Activated T-cell treated with anti-CD3 and anti-CD28 coated beads, Interleukin-2, amount 50 U/mL, for 72 hours (primary cell): ENCODE data around the gene POLR1D. TPM values are rescaled to one million over a fixed set of nuclear protein-coding genes. Genes with fewer than 3 reads are reported as not detected.

Source experiments
- ATAC-seq, 2 donors: fragments of 150-1000 bp; cut with Tn5 transposase; replicated peaks in 1 of 2; 2 replicates each; pipeline ENCODE4 v1.10.0; 2021; ENCODE audit warnings: moderate library complexity in 2 of 2, mild to moderate bottlenecking in 1 of 2
- DNase-seq, 2 donors: peaks; one replicate each; pipeline ENCODE4 v3.0.0; 2021 to 2022; ENCODE audit warnings: mixed read lengths in 1 of 2
- H3K27ac Mint-ChIP-seq: one replicate; pipeline ENCODE4 v1.8.0; 2022; ENCODE audit warnings: mild to moderate bottlenecking, moderate library complexity, mixed read lengths
- H3K27me3 Mint-ChIP-seq: one replicate; pipeline ENCODE4 v1.8.0; 2022; ENCODE audit warnings: low read depth, mixed read lengths
- H3K36me3 Mint-ChIP-seq, 2 donors: one replicate each; pipeline ENCODE4 v1.8.0; 2022; ENCODE audit warnings: mixed read lengths in 2 of 2, mild to moderate bottlenecking in 1 of 2; ENCODE audit not compliant: insufficient read depth in 2 of 2
- H3K4me1 Mint-ChIP-seq: one replicate; pipeline ENCODE4 v1.8.0; 2022; ENCODE audit warnings: low read depth, mixed read lengths
- H3K4me3 Mint-ChIP-seq, 2 donors: one replicate each; pipeline ENCODE4 v1.8.0; 2022; ENCODE audit warnings: mild to moderate bottlenecking in 2 of 2, mixed read lengths in 2 of 2, moderate library complexity in 2 of 2
- H3K9me3 Mint-ChIP-seq, 2 donors: one replicate each; pipeline ENCODE4 v1.8.0; 2022; ENCODE audit warnings: mixed read lengths in 2 of 2
- total RNA-seq, 2 donors: library from RNA; stranded (reverse); gene quantifications; one replicate each; pipeline ENCODE4 v1.2.3, GENCODE V29; 2022

The POLR1D gene, protein sequence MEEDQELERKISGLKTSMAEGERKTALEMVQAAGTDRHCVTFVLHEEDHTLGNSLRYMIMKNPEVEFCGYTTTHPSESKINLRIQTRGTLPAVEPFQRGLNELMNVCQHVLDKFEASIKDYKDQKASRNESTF
- 100 to 1,000 TPM; 156 to 169 TPM for total RNA-seq

DNA sequence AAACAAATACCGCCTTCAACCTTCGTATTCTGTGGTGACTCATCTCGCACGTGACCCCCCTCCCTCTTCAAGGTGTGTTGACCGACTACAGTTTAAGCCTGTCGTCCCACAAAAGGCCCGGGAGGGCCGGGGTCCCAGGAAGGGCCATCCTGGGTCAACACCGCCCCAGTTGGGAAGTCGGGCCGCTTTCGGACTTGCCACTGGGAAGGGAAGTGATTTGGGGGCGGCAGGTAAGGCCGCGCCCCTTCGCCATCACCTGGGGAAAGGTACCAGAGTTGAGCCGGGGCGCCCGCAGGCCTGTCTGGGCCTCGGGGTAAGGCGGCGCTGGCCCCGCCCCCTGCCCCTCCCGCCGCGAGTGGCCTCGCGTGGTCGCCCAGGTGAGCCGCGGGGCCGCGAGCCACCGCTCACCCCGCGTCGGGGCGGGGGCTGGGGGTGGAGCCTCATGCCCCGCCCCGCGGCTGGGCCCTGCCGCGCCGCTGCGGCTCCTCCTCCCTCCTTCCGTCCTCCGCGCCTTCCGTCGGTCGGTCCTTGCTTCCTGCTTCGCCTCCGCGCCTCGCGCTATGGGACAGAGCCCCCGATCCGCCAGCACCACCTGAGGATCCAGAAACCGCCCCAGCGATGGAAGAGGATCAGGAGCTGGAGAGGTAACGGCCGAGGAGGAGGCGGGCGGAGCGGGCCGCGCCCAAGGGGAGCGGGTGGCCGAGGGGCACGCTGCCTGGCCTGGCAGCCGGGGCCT lies at the start of gene POLR1D:
Gene POLR1D, plus strand, starts transcription at position 527 of the 736 bp plus-strand sequence. Its CDS starts 92 bp downstream, at position 619.
- Mint-ChIP-seq H3K27me3 (no peaks in the 10 kb centered on the region), H3K27ac (peak within 1 kb of the TSS; percentile 93), H3K9me3 (no peaks in the 10 kb centered on the region), H3K4me3 (peak within 1 kb of the TSS; percentile 93 to 99), H3K4me1 (peaks cover 73% of the 10 kb centered on the region), H3K36me3 (peaks cover 16 to 22% of the 10 kb centered on the region in 2 donors)
- peak; percentile 69 for ATAC-seq
- peak; percentile 87 to 89 for DNase-seq

GRCh38 chr13:27572234-27572901 lies 49.3 kb upstream of the POLR1D start:
- peaks cover 14% of the 10 kb centered on the region for H3K4me1 Mint-ChIP-seq
- no peak for ATAC-seq

GRCh38 chr13:27573265-27573664 lies 48.4 kb upstream of the POLR1D start:
- H3K4me1 Mint-ChIP-seq, result peaks cover 14% of the 10 kb centered on the region
- H3K36me3 Mint-ChIP-seq, result no peaks in the 10 kb centered on the region
- no peak overlapping the region for H3K4me3 Mint-ChIP-seq
- no peak for DNase-seq
- peak in 1 of 2 donors; percentile 50 for ATAC-seq
- H3K9me3 Mint-ChIP-seq, result peaks cover 0 to 2% of the 10 kb centered on the region in 2 donors
- no peaks in the 10 kb centered on the region for H3K27me3 Mint-ChIP-seq
- peak overlapping the region; percentile 82 for H3K27ac Mint-ChIP-seq

More at GRCh38 chr13:27572234-27572901, 49.3 kb upstream of the POLR1D start:
- Mint-ChIP-seq H3K36me3 (no peaks in the 10 kb centered on the region), H3K4me3 (no peak overlapping the region), H3K9me3 (peaks cover 0 to 2% of the 10 kb centered on the region in 2 donors), H3K27ac (no peak overlapping the region), H3K27me3 (no peaks in the 10 kb centered on the region)
- no peak for DNase-seq

DNA sequence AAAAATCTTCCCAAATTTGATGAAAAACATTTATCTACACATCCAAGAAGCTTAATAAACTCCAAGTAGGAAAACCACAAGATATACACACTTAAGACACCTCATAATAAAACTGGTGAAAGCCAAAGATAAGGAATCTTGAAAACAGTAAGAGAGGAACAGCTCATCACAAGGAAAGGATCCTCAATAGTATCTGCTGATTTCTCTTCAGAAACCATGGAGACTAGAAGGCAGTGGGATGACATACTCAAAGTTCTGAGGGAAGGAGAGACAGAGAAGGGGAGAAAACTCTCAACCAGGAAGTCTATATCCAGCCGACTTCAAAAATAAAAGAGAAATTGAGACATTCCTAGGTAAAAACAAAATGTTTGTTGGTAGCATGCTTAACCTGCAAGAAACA lies 47.0 kb upstream of the POLR1D start:
- DNase-seq (no peak), ATAC-seq (no peak)
- Mint-ChIP-seq H3K4me3 (no peak overlapping the region), H3K27me3 (no peaks in the 10 kb centered on the region), H3K9me3 (peaks cover 0 to 2% of the 10 kb centered on the region in 2 donors), H3K27ac (no peak overlapping the region), H3K36me3 (no peaks in the 10 kb centered on the region), H3K4me1 (peaks cover 14% of the 10 kb centered on the region)

- Mint-ChIP-seq H3K27me3 (no peaks in the 10 kb centered on the region), H3K36me3 (peaks cover 1 to 2% of the 10 kb centered on the region in 2 donors), H3K27ac (no peak overlapping the region), H3K4me1 (peaks cover 2% of the 10 kb centered on the region), H3K4me3 (no peak overlapping the region), H3K9me3 (peaks cover 0 to 2% of the 10 kb centered on the region in 2 donors)
- no peak for DNase-seq
- ATAC-seq, result no peak
These were observed 43.3 kb upstream of the POLR1D start for GRCh38 chr13:27578121-27579030.

GRCh38 chr13:27583645-27584044 lies 38.0 kb upstream of the POLR1D start:
- H3K27me3 Mint-ChIP-seq, result no peaks in the 10 kb centered on the region
- H3K4me3 Mint-ChIP-seq, result peak overlapping the region in 1 of 2 donors; percentile 46
- ATAC-seq, result no peak
- peaks cover 6% of the 10 kb centered on the region for H3K4me1 Mint-ChIP-seq
- peak overlapping the region; percentile 64 for H3K27ac Mint-ChIP-seq
- H3K36me3 Mint-ChIP-seq, result peaks cover 1 to 2% of the 10 kb centered on the region in 2 donors
- H3K9me3 Mint-ChIP-seq, result no peaks in the 10 kb centered on the region
- no peak for DNase-seq

DNA sequence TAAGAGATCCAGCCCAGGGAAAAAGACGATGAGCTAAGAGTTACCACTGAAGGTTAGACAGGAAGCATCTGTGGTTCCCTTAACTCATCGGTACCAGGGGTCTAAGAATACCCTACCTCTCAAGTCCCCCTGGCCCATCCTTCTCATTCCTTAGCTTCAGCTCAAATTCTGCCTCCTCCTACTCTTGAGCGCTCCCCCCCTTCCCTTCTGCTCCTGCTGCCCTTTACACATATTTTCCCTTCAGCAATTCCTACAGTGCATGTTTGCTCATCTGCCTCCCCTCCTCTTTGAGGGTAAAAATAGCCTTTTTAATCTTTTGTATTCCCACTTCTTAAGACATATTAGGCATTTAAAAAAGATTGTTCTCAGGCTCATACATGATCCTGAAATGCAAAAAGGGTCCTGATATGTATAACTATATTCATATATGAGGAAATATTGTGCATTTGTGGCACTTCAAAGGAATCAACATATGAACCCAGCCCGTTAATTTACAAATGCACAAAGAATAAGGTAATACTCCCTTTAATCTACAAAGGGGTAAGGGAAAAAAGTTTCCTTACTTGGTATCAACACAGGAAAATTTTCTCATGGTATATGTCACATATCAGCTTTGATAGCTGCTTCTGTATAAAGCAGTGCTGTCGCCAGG lies 34.5 kb upstream of the POLR1D start:
- H3K4me3 Mint-ChIP-seq, result no peak overlapping the region
- ATAC-seq (no peak), DNase-seq (no peak)
- peaks cover 6% of the 10 kb centered on the region for H3K4me1 Mint-ChIP-seq
- no peaks in the 10 kb centered on the region for H3K36me3 Mint-ChIP-seq
- H3K9me3 Mint-ChIP-seq, result no peaks in the 10 kb centered on the region
- no peaks in the 10 kb centered on the region for H3K27me3 Mint-ChIP-seq
- H3K27ac Mint-ChIP-seq, result no peak overlapping the region

- peaks cover 6% of the 10 kb centered on the region for H3K4me1 Mint-ChIP-seq
- no peak overlapping the region for H3K27ac Mint-ChIP-seq
- no peak for ATAC-seq
- no peaks in the 10 kb centered on the region for H3K36me3 Mint-ChIP-seq
- H3K9me3 Mint-ChIP-seq, result no peaks in the 10 kb centered on the region
- no peak overlapping the region for H3K4me3 Mint-ChIP-seq
- no peak for DNase-seq
- no peaks in the 10 kb centered on the region for H3K27me3 Mint-ChIP-seq
These were observed 33.3 kb upstream of the POLR1D start for GRCh38 chr13:27588405-27588804.

GRCh38 chr13:27592865-27593264 lies 28.8 kb upstream of the POLR1D start:
- DNase-seq, result no peak
- H3K27me3 Mint-ChIP-seq, result no peaks in the 10 kb centered on the region
- no peak for ATAC-seq
- no peak overlapping the region for H3K4me3 Mint-ChIP-seq
- H3K27ac Mint-ChIP-seq, result no peak overlapping the region
- H3K9me3 Mint-ChIP-seq, result no peaks in the 10 kb centered on the region
- H3K4me1 Mint-ChIP-seq, result no peaks in the 10 kb centered on the region
- H3K36me3 Mint-ChIP-seq, result no peaks in the 10 kb centered on the region

GRCh38 chr13:27593267-27593666 lies 28.4 kb upstream of the POLR1D start:
- no peaks in the 10 kb centered on the region for H3K27me3 Mint-ChIP-seq
- no peaks in the 10 kb centered on the region for H3K9me3 Mint-ChIP-seq
- no peak for DNase-seq
- H3K4me3 Mint-ChIP-seq, result no peak overlapping the region
- peak; percentile 54 to 75 for ATAC-seq
- H3K4me1 Mint-ChIP-seq, result no peaks in the 10 kb centered on the region
- no peaks in the 10 kb centered on the region for H3K36me3 Mint-ChIP-seq
- no peak overlapping the region for H3K27ac Mint-ChIP-seq

- no peaks in the 10 kb centered on the region for H3K36me3 Mint-ChIP-seq
- no peaks in the 10 kb centered on the region for H3K4me1 Mint-ChIP-seq
- H3K9me3 Mint-ChIP-seq, result no peaks in the 10 kb centered on the region
- no peaks in the 10 kb centered on the region for H3K27me3 Mint-ChIP-seq
- H3K27ac Mint-ChIP-seq, result no peak overlapping the region
- DNase-seq (no peak), ATAC-seq (no peak)
- no peak overlapping the region for H3K4me3 Mint-ChIP-seq
These were observed 26.5 kb upstream of the POLR1D start for GRCh38 chr13:27595055-27595811.

GRCh38 chr13:27599096-27599495 lies 22.6 kb upstream of the POLR1D start:
- Mint-ChIP-seq H3K27ac (no peak overlapping the region), H3K9me3 (no peaks in the 10 kb centered on the region), H3K4me3 (no peak overlapping the region), H3K4me1 (peaks cover 7% of the 10 kb centered on the region), H3K36me3 (no peaks in the 10 kb centered on the region), H3K27me3 (no peaks in the 10 kb centered on the region)
- no peak for DNase-seq
- no peak for ATAC-seq
